Activated CD8-positive, alpha-beta memory T cell treated with anti-CD3 and anti-CD28 coated beads for 36 hours (primary cell): ENCODE results near the gene SEMG1. TPM values are rescaled to one million over a fixed set of nuclear protein-coding genes. Genes with fewer than 3 reads are reported as not detected.

ENCODE experiments used
- total RNA-seq, 2 experiments: library from RNA; stranded (reverse); gene quantifications; one replicate each; pipeline ENCODE4 v1.2.3, GENCODE V29; 2021

The SEMG1 gene
- total RNA-seq, 2 experiments from 2014 or later: not detected

Other genes with a start within 250 kb of the SEMG1 start
- 10 to 100 TPM; 86.8 to 87.6 TPM for gene TOMM34, start 246.6 kb upstream of the SEMG1 start, total RNA-seq
- 100 to 1,000 TPM; 179 to 190 TPM for gene STK4, start 240.5 kb upstream of the SEMG1 start, total RNA-seq
- under 1 TPM; 0.52 to 0.70 TPM for gene KCNS1, start 105.9 kb upstream of the SEMG1 start, total RNA-seq
- not detected for gene WFDC5, start 91.9 kb upstream of the SEMG1 start, total RNA-seq
- not detected for gene WFDC12, start 82.6 kb upstream of the SEMG1 start, total RNA-seq
- gene PI3, start 32.1 kb upstream of the SEMG1 start, total RNA-seq: not detected
- not detected for gene SEMG2, start 14.3 kb downstream of the SEMG1 start, total RNA-seq
- not detected for gene SLPI, start 47.5 kb downstream of the SEMG1 start, total RNA-seq
- gene RBPJL, start 99.8 kb downstream of the SEMG1 start, total RNA-seq: not detected
- gene MATN4, start 101.3 kb downstream of the SEMG1 start, total RNA-seq: under 1 TPM; 0.32 to 0.36 TPM
- 10 to 100 TPM; 88.0 to 88.3 TPM for gene SDC4, start 141.4 kb downstream of the SEMG1 start, total RNA-seq
- gene SYS1, start 156.1 kb downstream of the SEMG1 start, total RNA-seq: 10 to 100 TPM; 33.2 to 38.8 TPM
- gene TP53TG5, start 171.3 kb downstream of the SEMG1 start, total RNA-seq: under 1 TPM in 1 of 2 experiments, not detected in 1; 0.19 TPM
- gene DBNDD2, start 201.3 kb downstream of the SEMG1 start, total RNA-seq: 10 to 100 TPM; 10.4 to 10.6 TPM
- gene PIGT, start 209.1 kb downstream of the SEMG1 start, total RNA-seq: 10 to 100 TPM; 76.6 to 80.1 TPM